GM15510 (cell line): Measurements from ENCODE around the gene NUP50.

Experiments
- POLR2A ChIP-seq: IDR thresholded peaks from 3 replicates; pipeline ENCODE4 v1.6.1; 2011; ENCODE audit warnings: borderline replicate concordance; ENCODE audit not compliant: insufficient read length; ENCODE audit errors: extremely low read depth

The NUP50 gene

GRCh38 chr22:45199723-45200122 lies 36.0 kb downstream of the NUP50 start:
- no peak for TF ChIP-seq POLR2A

GRCh38 chr22:45200230-45200629 lies 36.5 kb downstream of the NUP50 start:
- no peak for TF ChIP-seq POLR2A

- no peak for TF ChIP-seq POLR2A
Measured at GRCh38 chr22:45200860-45201511, 37.3 kb downstream of the NUP50 start.

GRCh38 chr22:45201678-45202332 lies 38.1 kb downstream of the NUP50 start:
- no peak for TF ChIP-seq POLR2A

GRCh38 chr22:45202333-45203149 lies 38.8 kb downstream of the NUP50 start:
- no peak for TF ChIP-seq POLR2A

- TF ChIP-seq POLR2A = no peak
Measured at GRCh38 chr22:45203150-45203951, 39.6 kb downstream of the NUP50 start.

- TF ChIP-seq POLR2A = no peak
Measured at GRCh38 chr22:45204241-45204640, 40.5 kb downstream of the NUP50 start.

- no peak for TF ChIP-seq POLR2A
Measured at GRCh38 chr22:45204819-45205218, 41.1 kb downstream of the NUP50 start.

GRCh38 chr22:45205276-45205925 lies 41.7 kb downstream of the NUP50 start:
- no peak for TF ChIP-seq POLR2A

GRCh38 chr22:45206233-45206632 lies 42.5 kb downstream of the NUP50 start:
- TF ChIP-seq POLR2A = no peak

GRCh38 chr22:45207533-45207932 lies 43.8 kb downstream of the NUP50 start:
- no peak for TF ChIP-seq POLR2A

GRCh38 chr22:45207981-45208664 lies 44.4 kb downstream of the NUP50 start:
- no peak for TF ChIP-seq POLR2A

- no peak for TF ChIP-seq POLR2A
Measured at GRCh38 chr22:45208696-45208992, 44.9 kb downstream of the NUP50 start.
